LoVo (cell line): ENCODE results near the gene DEFB131A.
A peak's percentile ranks its signal among the peaks of the same experiment; 100 is the strongest.
"Not testable (repeated sequence)": the region's sequence is repeated elsewhere in the genome, so short reads cannot be mapped to it uniquely, and the experiment has no call there.

ENCODE experiments used
- DNase-seq: peaks from one replicate; pipeline ENCODE4 v3.0.0-alpha.2; 2016; ENCODE audit warnings: low spot score

Gene DEFB131A

DNA sequence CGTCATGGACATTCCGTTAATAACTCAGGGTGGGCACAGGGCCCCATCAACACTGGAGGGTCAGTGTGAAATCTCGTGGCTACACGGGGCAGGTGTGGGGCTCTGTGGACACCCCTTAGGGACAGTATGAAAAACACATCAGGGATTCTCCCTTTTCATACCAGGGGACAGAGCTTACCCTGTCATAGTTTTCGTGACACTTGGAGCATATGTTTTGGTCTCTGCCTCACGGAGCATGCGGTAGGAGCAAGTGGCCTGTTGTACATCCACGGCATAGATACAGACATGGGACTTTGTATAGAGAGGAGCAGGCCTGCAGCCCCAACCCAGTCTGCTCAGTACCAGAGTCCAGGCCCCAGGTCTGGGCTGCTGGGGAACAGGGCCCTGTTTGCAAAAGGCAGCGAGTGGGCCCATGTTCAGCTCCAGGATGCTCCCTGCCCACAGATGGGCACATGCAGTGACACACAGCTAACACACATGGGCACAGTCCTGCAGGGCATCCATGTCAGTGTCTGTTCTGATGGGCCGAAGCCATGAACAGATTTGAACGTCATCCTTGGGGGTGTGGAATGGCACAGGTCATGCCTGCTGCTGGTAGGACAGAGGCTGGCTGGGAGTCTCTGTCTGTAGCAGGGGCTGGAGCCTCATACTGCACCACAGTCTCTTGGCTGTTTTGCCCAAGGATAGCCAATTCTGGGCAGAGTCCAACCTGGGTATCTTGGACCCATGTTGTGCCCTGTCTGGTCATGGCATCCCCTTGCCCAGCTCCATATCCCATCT is 50.2 kb downstream of the DEFB131A start:
- not testable (repeated sequence) for DNase-seq

DNA sequence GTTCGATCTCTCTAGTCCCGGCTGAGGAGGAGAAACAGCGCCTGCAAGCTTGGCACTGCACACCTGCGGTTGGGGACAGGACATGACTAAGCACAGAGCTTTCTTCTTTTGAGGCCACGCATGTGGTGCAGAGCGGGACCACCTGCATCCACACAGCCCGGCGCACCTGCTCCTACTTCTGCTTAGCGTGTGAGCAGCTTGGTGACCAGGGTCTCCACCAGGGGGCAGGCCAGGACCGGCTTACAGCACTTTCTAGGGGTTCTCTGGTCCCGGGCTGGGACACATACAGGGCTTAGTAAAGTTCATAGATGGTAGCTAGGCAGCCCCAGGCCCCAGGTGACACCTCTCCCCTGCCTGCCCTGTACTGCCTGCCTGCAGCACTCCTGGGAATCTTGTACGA is 51.2 kb downstream of the DEFB131A start:
- peak; percentile 48 for DNase-seq

GRCh38 chr4:9497575-9498467 is 53.6 kb downstream of the DEFB131A start:
- DNase-seq = not testable (repeated sequence)

- not testable (repeated sequence) for DNase-seq
Measured at GRCh38 chr4:9498468-9499040, 54.3 kb downstream of the DEFB131A start.

DNA sequence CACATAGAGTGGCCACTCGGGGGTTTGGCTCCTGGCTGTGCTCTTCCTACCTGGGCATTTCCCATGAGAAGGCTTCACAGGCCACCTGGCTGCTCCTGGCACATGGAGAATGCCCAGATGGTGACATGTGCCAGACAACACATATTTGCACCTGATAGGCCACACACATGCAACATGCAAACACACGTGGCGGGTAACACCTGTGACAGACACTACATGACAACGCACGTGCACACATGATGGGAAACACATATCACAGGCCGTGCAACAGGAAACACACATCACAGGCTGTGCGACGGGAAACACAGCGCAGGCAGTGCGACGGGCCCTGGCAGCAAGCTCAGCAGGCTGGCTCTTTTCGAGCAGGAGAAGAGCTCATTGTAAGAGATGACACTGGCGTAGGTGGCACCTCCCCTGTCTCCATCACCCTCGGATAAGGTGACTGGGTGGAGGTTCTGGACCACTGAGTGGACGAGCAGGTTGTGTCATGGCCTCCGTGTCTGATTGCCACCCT is 55.8 kb downstream of the DEFB131A start:
- not testable (repeated sequence) for DNase-seq
